ENCODE results near the gene ZNF804A.
A peak's percentile ranks its signal among the peaks of the same experiment; 100 is the strongest.
"Not testable (repeated sequence)": the region's sequence is repeated elsewhere in the genome, so short reads cannot be mapped to it uniquely, and the experiment has no call there.

The ZNF804A gene

DNA sequence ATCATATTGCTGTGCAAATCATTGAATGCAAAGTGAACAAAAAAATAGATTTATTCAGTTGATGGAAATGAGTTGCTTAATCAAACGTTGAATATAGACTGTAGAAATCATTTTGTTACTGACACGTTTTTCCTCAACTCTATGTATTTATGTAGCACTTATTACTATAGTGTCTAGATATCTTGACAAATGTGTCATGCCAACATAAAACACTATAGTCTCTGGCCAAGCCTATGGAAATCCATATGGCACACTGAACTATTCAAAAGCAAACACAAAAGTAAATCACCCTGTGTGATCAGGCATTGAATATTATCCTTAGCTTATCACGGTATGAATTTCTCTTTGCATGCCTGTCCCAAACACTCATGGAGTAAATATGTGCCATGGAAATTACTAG lies 131.3 kb downstream of the ZNF804A start:
- DNase-seq: no peak

DNA sequence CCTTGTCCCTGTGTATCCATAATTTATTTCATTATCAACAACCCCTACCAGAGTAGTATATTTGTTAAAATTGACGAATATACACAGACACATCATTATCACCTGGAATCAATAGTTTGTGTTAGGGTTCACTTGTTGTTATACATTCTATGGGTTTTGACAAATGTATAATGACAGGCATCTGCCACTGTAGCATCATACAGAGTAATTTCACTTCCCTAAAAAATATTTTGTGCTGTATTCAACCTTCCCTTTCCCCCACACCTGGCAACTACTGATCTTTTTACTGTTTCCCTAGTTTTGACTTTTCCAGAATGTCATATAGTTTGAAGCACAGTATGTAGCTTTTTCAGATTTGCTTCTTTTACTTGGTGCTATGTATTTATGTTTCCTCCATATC lies 132.0 kb downstream of the ZNF804A start:
- no peak for DNase-seq

DNA sequence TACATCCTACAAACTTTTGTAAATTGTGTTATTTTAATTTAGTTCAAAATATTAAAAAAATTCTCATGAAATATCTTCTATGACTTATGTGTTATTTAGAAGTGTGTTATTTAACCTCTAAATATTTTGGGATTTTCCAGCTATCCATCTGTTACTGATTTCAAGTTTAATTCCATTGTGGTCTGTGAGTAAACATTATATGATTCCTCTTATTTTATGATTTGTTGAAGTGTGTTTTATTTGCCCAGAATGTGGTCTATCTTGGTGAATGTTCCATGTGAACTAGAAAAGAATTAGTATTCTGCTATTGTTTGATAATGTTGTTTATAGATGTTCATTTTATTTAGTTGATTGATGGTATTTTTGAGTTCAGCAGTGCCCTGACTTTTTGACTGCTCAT lies 136.0 kb downstream of the ZNF804A start:
- DNase-seq: no peak

DNA sequence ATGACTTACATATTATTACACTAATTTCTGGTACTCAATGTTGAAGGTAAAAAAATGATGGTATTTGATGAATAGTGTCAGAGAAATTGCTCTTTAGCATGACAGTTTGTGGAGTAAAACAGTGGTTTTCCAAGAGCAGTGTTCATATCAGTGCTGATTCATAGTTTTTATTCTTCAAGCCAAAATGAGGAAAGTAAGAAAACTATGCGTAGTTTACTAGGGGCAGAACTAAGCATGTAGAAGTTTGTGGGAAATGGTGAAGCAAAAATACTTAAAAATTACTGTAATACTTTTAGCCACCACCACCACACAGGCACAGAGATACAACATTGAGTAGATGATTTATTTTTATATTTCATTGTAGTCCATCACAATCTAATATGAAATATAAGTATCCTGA lies 137.3 kb downstream of the ZNF804A start:
- DNase-seq: no peak

DNA sequence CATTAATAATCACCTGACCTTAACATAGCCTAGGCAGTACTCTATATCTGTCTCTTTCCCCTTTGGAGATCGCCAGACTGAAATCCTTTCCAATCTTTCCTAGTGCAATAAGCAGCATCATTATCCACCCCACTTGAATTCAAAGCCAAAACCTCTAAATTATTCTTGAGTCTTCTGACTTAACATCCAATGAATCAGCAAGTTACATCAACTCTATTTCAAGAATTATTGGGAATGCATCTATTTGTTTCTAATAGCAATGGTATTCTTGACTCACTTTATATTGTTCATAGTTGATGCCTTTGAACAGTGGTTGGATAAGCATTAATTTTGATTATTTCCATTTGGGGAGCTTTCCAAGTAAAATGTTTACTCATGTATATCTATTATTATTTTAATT lies 144.8 kb downstream of the ZNF804A start:
- DNase-seq: no peak

DNA sequence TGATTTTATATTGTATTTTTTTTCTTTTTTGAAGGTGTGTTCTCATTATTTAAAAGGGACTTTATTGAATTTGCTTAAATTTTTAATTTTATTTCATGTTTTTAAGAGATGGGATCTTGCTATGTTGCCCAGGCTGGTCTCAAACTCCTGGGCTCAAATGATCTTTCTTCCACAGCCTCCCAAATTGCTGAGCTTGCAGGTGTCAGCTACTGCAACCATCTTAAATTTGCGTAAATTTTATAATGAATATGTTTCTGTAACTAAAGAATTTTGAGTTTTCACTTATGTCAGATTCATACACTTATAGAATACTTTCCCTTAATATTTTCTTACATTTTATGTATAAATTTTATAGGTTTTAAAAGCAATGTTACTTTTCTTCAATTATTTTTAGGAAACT lies 157.8 kb downstream of the ZNF804A start:
- no peak for DNase-seq

DNA sequence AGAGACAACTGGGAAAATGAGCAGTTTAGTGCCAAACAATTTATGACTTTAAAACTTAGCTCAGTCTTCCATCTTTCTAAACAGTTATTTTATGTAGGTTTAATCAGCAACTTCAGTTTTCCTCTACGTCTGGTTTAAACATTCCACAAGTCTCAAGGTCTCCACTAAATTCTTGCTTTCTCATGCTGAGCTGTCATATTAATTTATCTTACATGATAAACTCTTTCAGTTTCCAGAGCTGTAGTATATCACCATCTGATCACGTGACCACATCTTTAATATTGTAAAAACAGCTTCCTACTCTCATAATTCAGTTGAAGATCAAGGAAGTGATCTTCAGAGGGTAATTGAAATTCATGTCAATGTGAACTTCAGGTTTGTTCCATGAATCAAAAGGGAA lies 158.6 kb downstream of the ZNF804A start:
- DNase-seq: no peak

DNA sequence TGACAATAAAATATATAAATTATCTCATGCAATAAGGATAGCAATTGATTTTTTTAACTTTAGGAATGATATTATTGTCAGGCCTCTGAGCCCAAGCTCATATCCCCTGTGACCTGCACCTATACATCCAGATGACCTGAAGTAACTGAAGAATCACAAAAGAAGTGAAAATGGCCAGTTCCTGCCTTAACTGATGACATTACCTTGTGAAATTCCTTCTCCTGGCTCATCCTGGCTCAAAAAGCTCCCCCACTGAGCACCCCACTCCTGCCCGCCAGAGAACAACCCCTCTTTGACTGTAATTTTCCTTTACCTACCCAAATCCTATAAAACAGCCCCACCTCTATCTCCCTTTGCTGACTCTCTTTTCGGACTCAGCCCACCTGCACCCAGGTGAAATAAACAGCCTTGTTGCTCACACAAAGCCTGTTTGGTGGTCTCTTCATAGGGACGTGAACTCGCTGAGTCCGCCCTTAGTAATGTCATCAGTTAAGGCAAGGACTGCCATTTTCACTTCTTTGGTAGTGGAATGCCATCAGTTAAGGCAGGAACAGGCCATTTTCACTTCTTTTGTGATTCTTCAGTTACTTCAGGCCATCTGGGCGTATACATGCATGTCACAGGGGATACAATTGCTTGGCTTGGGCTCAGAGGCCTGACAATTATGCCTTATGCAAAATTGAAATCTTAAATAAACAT lies 161.4 kb downstream of the ZNF804A start:
- DNase-seq: not testable (repeated sequence)

DNA sequence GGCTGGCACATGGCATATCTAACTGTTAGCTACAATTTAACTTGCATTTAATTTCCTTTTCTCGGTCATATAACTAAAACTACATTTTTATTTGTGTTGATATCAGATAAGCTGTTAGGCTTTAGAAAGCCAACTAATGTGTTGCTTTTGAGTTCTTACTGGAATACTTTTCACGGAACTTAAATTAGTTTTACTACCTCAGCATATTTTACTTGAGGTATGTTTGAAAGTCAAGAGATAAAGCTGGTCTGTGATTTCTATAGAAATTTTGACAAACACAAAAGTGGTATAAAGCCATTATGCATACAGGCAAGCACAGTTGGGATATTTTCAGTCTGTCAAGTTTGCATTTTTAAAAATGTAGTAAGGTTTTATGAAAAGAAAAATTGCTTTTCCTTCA lies 162.6 kb downstream of the ZNF804A start:
- no peak for DNase-seq

DNA sequence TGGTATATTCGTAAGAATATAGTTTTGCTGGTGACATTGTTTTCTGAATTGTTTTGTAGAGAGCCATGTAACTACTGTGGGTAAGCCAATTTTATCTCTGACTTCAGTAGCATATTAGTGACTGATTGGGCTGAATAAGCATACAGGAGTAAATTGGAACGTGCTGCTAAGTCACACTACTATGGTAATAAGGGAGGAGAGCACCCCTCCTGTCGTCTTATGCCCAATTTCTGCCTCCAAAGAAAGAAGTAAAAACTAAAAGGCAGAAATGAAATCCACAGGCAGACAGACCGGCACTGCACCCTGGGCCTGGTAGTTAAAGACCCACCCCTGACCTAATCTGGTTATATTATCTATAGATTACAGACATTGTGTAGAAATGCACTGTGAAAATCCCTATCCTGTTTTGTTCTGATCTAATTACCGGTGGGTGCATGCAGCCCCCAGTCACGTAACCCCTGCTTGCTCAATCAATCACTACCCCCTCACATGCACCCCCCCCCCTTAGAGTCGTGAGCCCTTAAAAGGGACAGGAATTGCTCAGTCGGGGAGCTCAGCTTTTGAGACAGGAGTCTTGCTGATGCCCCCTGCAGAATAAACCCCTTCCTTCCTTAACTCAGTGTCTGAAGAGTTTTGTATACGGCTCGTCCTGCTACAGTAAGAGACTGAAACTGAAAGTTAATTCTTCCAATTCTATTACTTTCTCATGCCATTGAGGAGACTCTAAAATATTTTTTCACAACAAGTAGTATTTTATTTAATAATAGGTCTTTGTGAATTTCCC lies 167.0 kb downstream of the ZNF804A start:
- DNase-seq: no peak

DNA sequence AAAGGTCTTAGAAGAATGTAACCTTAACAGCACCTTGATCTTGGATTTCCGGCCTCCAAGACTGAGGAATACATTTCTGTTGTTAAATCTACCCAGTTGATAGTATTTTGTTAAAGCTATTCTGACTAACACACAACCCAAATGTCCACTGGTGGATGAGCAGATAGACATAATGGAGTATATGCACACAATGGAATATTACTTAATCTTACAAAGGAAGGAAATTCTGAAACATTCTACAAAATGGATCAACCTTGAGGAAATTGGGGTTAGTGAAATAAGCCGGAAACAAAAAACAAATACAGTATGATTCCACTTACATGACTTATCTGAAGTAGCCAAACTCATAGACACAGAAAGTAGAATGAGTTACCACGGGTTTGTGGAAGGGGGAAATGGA lies 168.7 kb downstream of the ZNF804A start:
- no peak for DNase-seq

DNA sequence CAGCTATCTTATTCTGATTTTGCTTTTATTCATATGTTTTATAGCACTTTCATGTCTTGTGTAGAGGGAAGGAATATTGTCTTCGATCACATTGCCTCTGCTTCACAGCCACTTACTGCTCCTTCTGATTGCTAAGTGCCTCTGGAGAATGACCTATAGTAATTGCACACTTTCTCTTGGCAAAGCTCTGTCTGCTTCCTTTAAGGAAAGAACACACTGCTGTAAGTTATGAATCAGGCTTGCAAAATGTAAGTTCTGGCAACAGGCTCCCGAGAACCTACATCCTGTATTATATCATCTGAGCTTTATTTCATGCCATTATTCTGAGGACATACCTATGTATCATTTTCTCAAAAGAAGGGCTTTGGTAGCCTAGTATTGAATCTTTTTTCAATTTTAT lies 170.7 kb downstream of the ZNF804A start:
- DNase-seq: no peak

DNA sequence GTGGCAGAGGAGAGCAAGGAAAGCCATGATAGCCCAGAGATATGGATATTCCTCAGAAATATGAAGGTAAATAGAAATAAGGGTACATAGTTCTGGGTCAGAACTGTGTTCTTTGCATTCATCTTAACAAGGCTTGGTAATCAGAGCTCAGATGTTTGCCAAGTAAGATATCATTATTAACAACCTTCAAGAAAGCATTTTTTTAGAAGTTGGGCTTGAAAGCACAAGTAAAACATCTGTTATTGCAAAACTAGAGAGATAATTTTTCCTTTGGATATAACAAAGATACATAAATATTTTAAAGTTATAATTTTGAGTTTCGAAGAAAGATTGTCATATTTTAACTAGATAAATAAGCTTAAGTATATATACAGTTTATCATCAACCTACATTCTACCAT lies 171.4 kb downstream of the ZNF804A start:
- no peak for DNase-seq

DNA sequence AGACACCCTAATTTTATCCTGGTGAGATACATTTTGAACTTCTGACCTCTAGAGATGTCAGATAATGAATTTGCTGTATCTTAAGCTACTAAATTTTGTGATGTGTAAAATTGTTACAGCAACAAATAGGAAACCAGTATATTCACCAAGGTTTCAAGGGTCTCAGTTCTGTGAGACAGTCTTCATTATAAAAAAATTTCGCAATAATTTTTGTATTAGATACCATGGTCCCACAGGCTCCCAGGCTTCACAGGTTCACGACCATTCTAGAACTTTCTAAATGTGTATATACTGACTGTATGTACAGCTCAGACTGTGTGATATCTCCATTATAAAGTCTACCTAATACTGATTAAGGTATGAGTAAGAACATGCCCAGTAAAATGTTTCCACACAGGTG lies 181.4 kb downstream of the ZNF804A start:
- no peak for DNase-seq

DNA sequence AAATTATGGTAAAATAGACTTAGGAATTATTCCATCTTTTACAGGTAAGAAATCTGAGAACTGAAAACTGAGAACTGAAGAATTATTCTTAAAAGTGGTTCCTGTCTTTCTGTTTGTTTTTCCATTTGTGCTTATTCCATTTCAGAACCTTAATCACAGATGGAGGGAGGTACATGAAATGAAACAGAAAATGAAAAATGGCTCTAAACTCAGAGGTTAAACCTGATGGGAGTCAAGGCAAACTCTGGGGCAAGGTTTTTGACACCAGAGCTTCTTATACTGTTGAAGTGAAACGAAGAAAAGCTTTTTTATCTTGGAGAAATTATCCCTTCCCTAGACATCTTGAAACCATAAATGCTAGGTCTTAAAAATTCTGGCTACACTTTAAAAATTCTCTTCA lies 182.1 kb downstream of the ZNF804A start:
- DNase-seq: no peak

DNA sequence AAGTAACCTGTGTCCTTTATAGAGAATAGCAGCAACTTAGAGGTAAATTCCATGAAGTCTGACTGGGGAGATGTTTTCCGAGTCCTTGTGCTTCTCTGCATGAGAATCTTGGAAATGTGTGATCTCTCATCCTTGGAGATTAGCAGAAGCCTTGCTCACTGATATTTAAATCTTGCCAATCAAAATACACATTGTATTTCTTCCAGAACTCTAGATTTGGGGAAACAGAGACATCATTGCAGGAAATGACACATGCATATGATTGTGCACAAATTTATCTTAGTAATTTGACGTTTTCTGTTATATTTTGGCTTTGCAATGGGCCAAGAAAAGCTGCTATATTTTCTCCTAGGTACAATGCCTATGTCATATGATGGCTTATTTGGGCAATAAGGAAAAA lies 182.6 kb downstream of the ZNF804A start:
- DNase-seq: no peak

DNA sequence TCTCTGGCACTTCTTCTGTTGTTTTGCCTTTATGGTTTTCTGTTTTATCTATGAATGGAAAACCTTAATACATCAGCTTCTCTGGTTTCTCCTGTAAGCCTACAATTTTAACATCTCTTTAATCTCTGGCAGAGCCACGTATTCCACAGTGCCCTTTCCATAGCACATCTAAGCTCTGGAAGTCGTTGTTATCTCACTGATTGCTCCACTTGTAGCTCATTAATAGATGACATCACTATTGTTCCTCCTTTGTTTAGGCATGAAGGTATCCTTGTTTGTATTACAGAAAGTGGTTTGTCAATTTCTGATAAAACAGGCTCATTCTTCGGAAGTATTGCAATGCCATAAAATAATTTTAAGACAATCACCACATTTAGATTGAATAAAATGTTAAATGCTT lies 185.2 kb downstream of the ZNF804A start:
- no peak for DNase-seq

DNA sequence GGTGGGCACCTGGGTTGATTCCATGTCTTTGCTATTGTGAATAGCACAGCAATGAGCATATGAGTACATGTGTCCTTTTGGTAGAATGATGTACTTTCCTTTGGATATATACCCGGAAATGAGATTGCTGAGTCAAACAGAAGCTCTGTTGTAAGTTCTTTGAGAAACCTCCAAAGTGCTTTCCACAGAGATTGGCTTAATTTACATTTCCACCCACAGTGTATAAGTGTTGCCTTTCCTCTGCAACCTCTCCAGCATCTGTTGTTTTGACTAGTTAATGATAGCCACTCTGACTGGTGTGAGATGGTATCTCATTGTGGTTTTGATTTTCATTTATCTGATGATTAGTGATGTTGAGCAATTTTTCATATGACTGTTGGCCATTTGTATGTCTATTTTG lies 194.8 kb downstream of the ZNF804A start:
- DNase-seq: no peak

DNA sequence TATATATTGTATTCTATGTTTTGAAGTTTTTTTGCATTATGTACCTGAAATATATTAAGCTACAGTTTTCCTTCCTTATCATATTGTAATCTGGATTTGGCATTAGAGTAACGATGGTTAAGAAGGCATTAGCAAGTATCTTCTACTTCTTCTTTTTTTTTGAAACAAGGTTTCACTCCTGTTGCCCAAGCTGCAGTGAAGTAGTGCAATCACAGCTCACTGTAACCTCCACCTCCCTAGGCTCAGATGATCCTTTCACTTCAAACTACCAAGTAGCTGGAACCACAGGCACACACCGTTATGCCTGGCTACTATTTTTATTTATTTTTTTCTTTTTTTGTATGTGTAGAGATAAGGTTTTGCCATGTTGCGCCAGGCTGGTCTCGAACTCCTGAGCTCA lies 201.1 kb downstream of the ZNF804A start:
- DNase-seq: no peak

DNA sequence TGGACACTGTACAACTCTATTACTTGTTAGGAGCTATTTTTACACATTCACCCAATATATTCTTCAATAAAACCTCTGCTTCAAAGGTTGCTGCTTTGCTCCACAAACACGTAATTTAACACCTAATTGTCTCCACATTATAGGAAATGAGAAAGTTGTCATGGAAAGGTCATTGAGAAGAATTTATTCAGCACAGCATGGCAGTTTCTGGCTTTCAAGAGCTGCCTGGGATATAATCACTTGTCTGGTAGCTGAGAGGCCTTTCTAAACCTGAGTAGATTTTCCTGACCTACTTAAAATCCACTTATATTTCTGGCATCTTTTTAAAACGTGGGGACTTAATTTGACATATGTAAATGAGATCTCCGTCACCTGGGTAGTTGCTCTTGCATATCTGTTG lies 216.1 kb downstream of the ZNF804A start:
- DNase-seq: peak; percentile 33 to 90

DNA sequence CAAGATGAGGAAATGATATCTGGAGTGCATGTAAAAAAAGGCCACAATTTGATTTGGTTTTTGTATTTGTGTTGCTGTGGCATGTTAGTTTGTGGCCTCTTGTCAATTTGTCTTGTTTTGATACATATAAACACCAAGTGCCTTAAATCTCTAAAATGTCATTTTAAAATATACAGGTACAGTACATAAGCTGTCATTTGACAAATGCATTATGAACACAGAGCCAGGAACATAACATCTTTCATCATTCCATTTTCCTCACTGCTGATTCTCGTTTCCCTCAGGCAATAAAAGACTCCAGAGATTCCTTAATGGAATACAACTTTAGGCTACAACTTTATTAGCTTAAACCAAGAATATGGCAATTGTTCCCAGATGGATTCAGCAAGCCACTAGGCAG lies 217.5 kb downstream of the ZNF804A start:
- no peak for DNase-seq

DNA sequence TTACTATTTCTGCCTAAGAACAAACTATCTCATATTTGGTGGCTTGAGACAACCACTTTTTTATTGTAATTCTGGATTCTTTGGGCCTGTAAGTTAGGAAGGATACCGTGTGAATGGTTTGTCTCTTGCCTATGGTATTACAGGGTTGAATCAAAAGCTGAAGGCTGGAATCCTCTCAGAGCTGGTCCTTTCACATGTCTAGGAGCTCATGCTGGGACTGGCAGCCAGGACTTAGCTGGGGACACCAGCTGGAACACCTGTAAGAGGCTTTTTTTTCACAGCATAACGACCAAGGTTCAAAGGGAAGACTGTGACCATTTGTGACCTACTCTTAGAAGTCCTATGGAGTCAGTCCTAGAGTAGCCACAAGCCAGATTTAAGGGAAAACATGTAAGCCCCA lies 226.3 kb downstream of the ZNF804A start:
- DNase-seq: no peak

DNA sequence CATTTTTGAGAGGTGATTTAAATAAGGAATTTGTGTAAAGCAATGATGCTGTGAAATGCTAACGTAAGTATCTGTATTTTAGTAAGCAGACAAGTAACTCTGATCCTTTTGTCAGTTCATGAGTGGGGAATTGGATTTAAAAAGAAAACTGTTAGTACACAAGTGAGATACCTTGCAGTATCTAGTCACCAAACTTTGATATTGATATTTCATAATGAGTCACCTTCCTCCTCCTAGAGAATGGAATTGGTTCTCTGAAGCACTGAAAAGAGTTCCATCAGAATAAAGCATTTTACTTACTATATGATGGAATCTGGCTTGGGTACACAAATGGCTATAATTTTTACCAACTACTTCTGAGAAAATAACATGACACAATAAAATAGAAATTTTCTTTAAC lies 232.2 kb downstream of the ZNF804A start:
- DNase-seq: no peak

DNA sequence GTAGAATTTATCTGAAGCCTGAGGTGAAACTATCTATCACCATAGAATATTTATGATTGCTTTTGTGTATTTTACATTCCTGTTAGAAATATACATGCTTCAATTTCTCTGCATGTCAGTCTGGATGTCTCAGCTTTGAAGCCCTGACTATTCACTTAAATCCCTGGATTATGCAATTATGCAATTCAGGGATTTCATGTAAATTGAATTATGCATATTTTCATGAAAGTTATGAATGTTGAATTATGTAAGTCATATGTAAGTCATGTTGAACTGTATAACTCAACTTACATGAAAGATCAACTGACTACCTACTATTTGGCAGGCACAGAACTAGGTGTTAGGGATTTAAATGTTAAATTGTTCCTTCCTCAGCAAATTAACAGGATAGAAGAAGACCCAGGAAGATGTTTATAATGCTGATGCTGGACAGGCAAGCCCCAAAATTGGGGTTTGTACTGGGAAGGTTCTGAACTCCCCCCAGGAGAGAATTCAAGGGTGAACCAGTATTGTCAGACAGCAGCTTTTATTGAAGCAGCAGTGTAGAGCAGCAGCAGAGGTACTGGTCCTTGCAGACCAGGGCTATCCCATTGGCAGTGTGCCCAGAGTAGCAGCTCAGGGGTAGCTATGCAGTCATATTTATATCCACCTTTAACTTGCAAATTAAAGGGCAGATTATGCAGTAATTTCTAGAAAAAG lies 236.5 kb downstream of the ZNF804A start:
- DNase-seq: peak in 1 of 2 experiments; percentile 8
